ENCODE measurements around the gene BCAS3.

Gene BCAS3

DNA sequence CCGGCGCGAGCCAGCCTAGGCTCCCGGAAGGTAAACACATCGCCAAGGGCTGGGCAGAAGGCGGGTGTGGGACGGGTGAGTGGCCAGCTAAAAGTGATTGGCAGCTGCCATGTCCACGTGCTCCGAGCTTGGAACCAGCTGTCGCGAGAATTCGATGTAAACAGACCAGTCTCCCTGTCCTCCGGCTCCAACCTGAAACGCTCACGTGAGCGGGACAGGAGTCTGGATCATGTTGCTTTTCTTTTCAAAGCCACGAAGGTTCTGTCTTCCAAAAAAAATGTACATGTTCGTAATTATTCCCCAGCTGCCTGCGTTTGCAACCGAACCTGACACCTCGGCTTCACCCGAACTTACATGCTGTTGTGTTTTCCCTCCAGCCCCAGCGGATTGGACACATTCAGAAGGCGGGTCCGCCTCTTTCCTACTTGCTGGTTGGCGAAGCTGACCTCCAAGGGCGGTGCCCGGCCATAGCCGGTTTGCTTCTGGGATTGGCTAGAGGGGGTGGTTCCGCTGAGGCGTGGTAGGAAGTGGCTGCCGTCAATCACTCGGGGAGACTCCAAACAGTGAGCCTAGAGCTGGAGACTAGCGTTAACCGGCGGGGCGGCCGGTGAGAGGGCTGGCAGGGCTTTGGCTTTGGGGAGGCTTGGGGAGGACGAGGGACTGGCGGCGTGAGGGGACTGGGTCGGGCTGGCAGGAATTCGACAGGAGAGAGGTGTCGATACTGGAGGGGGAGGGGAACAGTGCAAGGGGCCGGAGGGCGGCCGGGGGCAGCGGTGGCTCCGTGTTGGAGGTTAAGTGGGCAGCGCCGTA lies at the start of gene BCAS3:
Gene BCAS3 (plus strand): TSS at position 544 of the 810 bp plus-strand sequence.
- Histone ChIP-seq H3K4me2 (ENCODE audit: low read length) (peak within 1 kb of the TSS; percentile 85), H3K79me2 (ENCODE audit: control insufficient read depth, low read length) (no peaks in the 10 kb centered on the region), H3F3A (ENCODE audit: control insufficient read depth, insufficient read depth) (no peaks in the 10 kb centered on the region), H3K4me3 (ENCODE audit: low read length) (peak within 1 kb of the TSS; percentile 82), H3K36me3 (ENCODE audit: control insufficient read depth, low read length) (no peaks in the 10 kb centered on the region), H3K27ac (ENCODE audit: low read depth, low read length) (no peak within 1 kb of the TSS), H3K4me1 (ENCODE audit: control insufficient read depth, low read length) (peaks cover 11% of the 10 kb centered on the region), H4K20me1 (ENCODE audit: control insufficient read depth, insufficient read depth, low read depth, low read length) (no peaks in the 10 kb centered on the region), H3K9me2 (replicated peaks; ENCODE audit: control insufficient read depth, low read length) (no peaks in the 10 kb centered on the region), H3K27me3 (ENCODE audit: control insufficient read depth, low read length) (no peaks in the 10 kb centered on the region), H3K9me3 (ENCODE audit: control insufficient read depth, insufficient read depth, low read length) (no peaks in the 10 kb centered on the region)
- TF ChIP-seq EZH2phosphoT487 (IDR thresholded peaks at IDR 0.05; ENCODE audit: borderline replicate concordance, low read length), result no peak
- TF ChIP-seq, protein P1, sequence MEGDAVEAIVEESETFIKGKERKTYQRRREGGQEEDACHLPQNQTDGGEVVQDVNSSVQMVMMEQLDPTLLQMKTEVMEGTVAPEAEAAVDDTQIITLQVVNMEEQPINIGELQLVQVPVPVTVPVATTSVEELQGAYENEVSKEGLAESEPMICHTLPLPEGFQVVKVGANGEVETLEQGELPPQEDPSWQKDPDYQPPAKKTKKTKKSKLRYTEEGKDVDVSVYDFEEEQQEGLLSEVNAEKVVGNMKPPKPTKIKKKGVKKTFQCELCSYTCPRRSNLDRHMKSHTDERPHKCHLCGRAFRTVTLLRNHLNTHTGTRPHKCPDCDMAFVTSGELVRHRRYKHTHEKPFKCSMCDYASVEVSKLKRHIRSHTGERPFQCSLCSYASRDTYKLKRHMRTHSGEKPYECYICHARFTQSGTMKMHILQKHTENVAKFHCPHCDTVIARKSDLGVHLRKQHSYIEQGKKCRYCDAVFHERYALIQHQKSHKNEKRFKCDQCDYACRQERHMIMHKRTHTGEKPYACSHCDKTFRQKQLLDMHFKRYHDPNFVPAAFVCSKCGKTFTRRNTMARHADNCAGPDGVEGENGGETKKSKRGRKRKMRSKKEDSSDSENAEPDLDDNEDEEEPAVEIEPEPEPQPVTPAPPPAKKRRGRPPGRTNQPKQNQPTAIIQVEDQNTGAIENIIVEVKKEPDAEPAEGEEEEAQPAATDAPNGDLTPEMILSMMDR (IDR thresholded peaks at IDR 0.05; ENCODE audit: low read depth, low read length, poor library complexity, severe bottlenecking), result no peak

DNA sequence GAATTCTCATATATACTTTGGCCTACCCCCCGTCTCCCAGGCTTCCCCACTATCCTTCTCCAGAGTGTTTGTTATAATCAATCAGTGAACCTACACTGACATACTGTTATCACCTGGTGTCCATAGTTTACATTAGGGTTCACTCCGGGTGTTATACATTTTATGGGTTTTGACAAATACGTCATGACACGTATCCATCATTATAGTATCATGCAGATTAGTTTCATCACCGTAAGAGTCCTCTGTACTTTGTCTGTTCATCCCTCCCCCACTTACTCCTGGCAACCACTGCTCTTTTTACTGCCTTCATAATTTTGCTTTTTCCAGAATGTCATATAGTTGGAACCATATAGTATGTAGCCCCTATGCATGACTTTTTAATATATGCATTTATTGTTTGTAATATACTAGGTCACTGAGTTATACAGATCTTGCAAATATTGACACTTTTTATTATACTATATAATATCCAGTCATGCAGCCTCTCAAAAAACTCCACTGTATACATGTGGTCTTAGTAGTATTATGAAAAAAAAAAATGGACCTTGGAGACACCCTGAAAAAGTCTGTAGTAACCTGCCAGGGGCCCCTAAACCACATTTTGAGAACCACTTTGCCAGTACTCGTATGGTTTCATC lies 49.3 kb upstream of the BCAS3 start:
- Histone ChIP-seq H3K27me3 (ENCODE audit: control insufficient read depth, low read length) (no peaks in the 10 kb centered on the region), H4K20me1 (ENCODE audit: control insufficient read depth, insufficient read depth, low read depth, low read length) (no peaks in the 10 kb centered on the region; the same call in 1 of the 2 replicates), H3K4me3 (ENCODE audit: low read length) (no peak overlapping the region), H3K36me3 (ENCODE audit: control insufficient read depth, low read length) (peaks cover 11% of the 10 kb centered on the region), H3K9me2 (replicated peaks; ENCODE audit: control insufficient read depth, low read length) (no peaks in the 10 kb centered on the region), H3K27ac (ENCODE audit: low read depth, low read length) (no peak overlapping the region), H3K9me3 (ENCODE audit: control insufficient read depth, insufficient read depth, low read length) (no peaks in the 10 kb centered on the region), H3K79me2 (ENCODE audit: control insufficient read depth, low read length) (peaks cover 21% of the 10 kb centered on the region), H3F3A (ENCODE audit: control insufficient read depth, insufficient read depth) (no peaks in the 10 kb centered on the region; the same call in 1 of the 2 replicates), H3K4me2 (ENCODE audit: low read length) (no peak overlapping the region), H3K4me1 (ENCODE audit: control insufficient read depth, low read length) (no peaks in the 10 kb centered on the region)
- TF ChIP-seq EZH2phosphoT487 (IDR thresholded peaks at IDR 0.05; ENCODE audit: borderline replicate concordance, low read length), result no peak
- TF ChIP-seq, protein P1 (IDR thresholded peaks at IDR 0.05; ENCODE audit: low read depth, low read length, poor library complexity, severe bottlenecking), result no peak

DNA sequence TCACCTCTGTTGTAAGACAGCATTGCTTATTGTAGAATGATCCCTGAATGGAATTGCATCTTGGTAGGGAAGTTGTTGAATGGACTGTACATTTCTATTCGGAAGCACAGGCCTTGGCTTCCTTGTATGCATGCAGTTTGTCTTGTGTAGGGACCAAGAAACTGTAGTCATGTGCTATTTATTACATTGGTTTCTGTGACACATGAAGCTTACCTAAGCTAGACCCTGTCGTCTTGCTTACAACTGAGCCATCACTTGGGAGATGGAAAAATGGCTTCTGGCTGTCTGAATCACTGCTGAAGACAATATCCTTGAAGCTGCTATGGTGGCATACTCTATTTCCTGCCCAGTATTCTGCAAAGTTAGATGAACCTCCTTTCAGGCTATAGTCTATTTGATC lies 48.5 kb upstream of the BCAS3 start:
- H3K79me2 ChIP-seq (ENCODE audit: control insufficient read depth, low read length), result peaks cover 17% of the 10 kb centered on the region
- H3K27ac ChIP-seq (ENCODE audit: low read depth, low read length), result no peak overlapping the region

More for the DNA sequence above, 48.5 kb upstream of the BCAS3 start:
- Histone ChIP-seq H3K4me2 (ENCODE audit: low read length) (no peak overlapping the region), H3F3A (ENCODE audit: control insufficient read depth, insufficient read depth) (no peaks in the 10 kb centered on the region; the same call in 1 of the 2 replicates), H3K9me2 (replicated peaks; ENCODE audit: control insufficient read depth, low read length) (no peaks in the 10 kb centered on the region), H3K36me3 (ENCODE audit: control insufficient read depth, low read length) (peaks cover 10% of the 10 kb centered on the region), H3K9me3 (ENCODE audit: control insufficient read depth, insufficient read depth, low read length) (no peaks in the 10 kb centered on the region), H3K4me1 (ENCODE audit: control insufficient read depth, low read length) (peaks cover 4% of the 10 kb centered on the region), H3K27me3 (ENCODE audit: control insufficient read depth, low read length) (no peaks in the 10 kb centered on the region), H4K20me1 (ENCODE audit: control insufficient read depth, insufficient read depth, low read depth, low read length) (no peaks in the 10 kb centered on the region; the same call in 1 of the 2 replicates), H3K4me3 (ENCODE audit: low read length) (no peak overlapping the region)
- TF ChIP-seq EZH2phosphoT487 (IDR thresholded peaks at IDR 0.05; ENCODE audit: borderline replicate concordance, low read length), result no peak
- TF ChIP-seq, protein P1 (IDR thresholded peaks at IDR 0.05; ENCODE audit: low read depth, low read length, poor library complexity, severe bottlenecking), result no peak

All from DOHH2 (cell line).